HG02840 (cell line): ENCODE data around the gene PICALM.

Experiments
- ATAC-seq: cut with Tn5 transposase; IDR thresholded peaks from one replicate; pipeline ENCODE4 v1.9.1; 2021; ENCODE audit warnings: mild to moderate bottlenecking, moderate library complexity, moderate number of reproducible peaks; ENCODE audit not compliant: unreplicated experiment, low FRiP score

PICALM gene

GRCh38 chr11:86087256-86087655 is 18.4 kb upstream of the PICALM start:
- no peak for ATAC-seq

- no peak for ATAC-seq
These were observed 12.6 kb upstream of the PICALM start for GRCh38 chr11:86081455-86081854.

- ATAC-seq: no peak
These were observed 10.5 kb upstream of the PICALM start for GRCh38 chr11:86079421-86079820.

GRCh38 chr11:86073948-86074347 is 5.1 kb upstream of the PICALM start:
- ATAC-seq: no peak

GRCh38 chr11:86072211-86072610 is 3.3 kb upstream of the PICALM start:
- ATAC-seq: no peak

- no peak for ATAC-seq
These were observed 1.5 kb upstream of the PICALM start for GRCh38 chr11:86070142-86071056.

GRCh38 chr11:86069408-86070101 is 671 bp upstream of the PICALM start:
- ATAC-seq: no peak

GRCh38 chr11:86068138-86068871 is 579 bp downstream of the PICALM start:
- ATAC-seq: peak; percentile 5

- no peak for ATAC-seq
These were observed 1.1 kb downstream of the PICALM start for GRCh38 chr11:86067851-86068137.

GRCh38 chr11:86067009-86067850 is 1.7 kb downstream of the PICALM start:
- ATAC-seq: no peak

GRCh38 chr11:86066657-86067008 is 2.3 kb downstream of the PICALM start:
- ATAC-seq: no peak

- no peak for ATAC-seq
These were observed 2.9 kb downstream of the PICALM start for GRCh38 chr11:86066033-86066432.

- no peak for ATAC-seq
These were observed 4.6 kb downstream of the PICALM start for GRCh38 chr11:86064220-86064803.

GRCh38 chr11:86063536-86063935 is 5.3 kb downstream of the PICALM start:
- no peak for ATAC-seq

GRCh38 chr11:86062719-86063118 is 6.2 kb downstream of the PICALM start:
- no peak for ATAC-seq

GRCh38 chr11:86061483-86062205 is 7.2 kb downstream of the PICALM start:
- ATAC-seq: no peak

- ATAC-seq: no peak
These were observed 8.3 kb downstream of the PICALM start for GRCh38 chr11:86060544-86060943.

- ATAC-seq: no peak
These were observed 10.5 kb downstream of the PICALM start for GRCh38 chr11:86058360-86058759.

GRCh38 chr11:86056351-86056854 is 12.5 kb downstream of the PICALM start:
- no peak for ATAC-seq
